GM06990 (cell line): ENCODE data around the gene NUTM2F.
"Not testable (repeated sequence)": the region's sequence is repeated elsewhere in the genome, so short reads cannot be mapped to it uniquely, and the experiment has no call there.

Experiments
- DNase-seq: peaks from one replicate; pipeline ENCODE4 v3.0.0-alpha.2; 2011; ENCODE audit not compliant: insufficient read length; ENCODE audit errors: extremely low read depth
- H3K27me3 ChIP-seq: replicated peaks from 2 replicates; pipeline ENCODE4 v1.6.0; 2011; ENCODE audit warnings: low read length; ENCODE audit not compliant: control insufficient read depth, insufficient read depth
- H3K36me3 ChIP-seq: 2 replicates; pipeline ENCODE4 v1.5.1; 2011; ENCODE audit warnings: low read length; ENCODE audit not compliant: control insufficient read depth, insufficient read depth
- H3K4me3 ChIP-seq: replicated peaks from 2 replicates; pipeline ENCODE4 v1.5.1; 2011; ENCODE audit warnings: low read depth, mild to moderate bottlenecking, control low read depth, low read length
- CTCF ChIP-seq: IDR thresholded peaks from 2 replicates; pipeline ENCODE4 v1.5.1; 2011; ENCODE audit warnings: low read length, control low read depth, mild to moderate bottlenecking, inconsistent platforms; ENCODE audit not compliant: insufficient read depth, poor library complexity, severe bottlenecking

Gene NUTM2F

GRCh38 chr9:94338723-94339122 lies 10.3 kb upstream of the NUTM2F start:
- H3K36me3 ChIP-seq, DNase-seq, H3K4me3 ChIP-seq, H3K27me3 ChIP-seq: not testable (repeated sequence)

GRCh38 chr9:94336445-94336844 lies 8.0 kb upstream of the NUTM2F start:
- DNase-seq, H3K27me3 ChIP-seq, H3K4me3 ChIP-seq, H3K36me3 ChIP-seq: not testable (repeated sequence)

GRCh38 chr9:94325583-94325982 lies 2.9 kb downstream of the NUTM2F start:
- not testable (repeated sequence) for H3K4me3 ChIP-seq, H3K36me3 ChIP-seq, H3K27me3 ChIP-seq, DNase-seq

GRCh38 chr9:94323153-94323798 lies 5.2 kb downstream of the NUTM2F start:
- not testable (repeated sequence) for DNase-seq, H3K36me3 ChIP-seq, H3K4me3 ChIP-seq

GRCh38 chr9:94322342-94322940 lies 6.0 kb downstream of the NUTM2F start:
- H3K36me3 ChIP-seq, H3K27me3 ChIP-seq, H3K4me3 ChIP-seq, DNase-seq: not testable (repeated sequence)

More at GRCh38 chr9:94323153-94323798, 5.2 kb downstream of the NUTM2F start:
- H3K27me3 ChIP-seq, result not testable (repeated sequence)

GRCh38 chr9:94317949-94318657 lies 10.3 kb downstream of the NUTM2F start:
- DNase-seq, H3K36me3 ChIP-seq, H3K4me3 ChIP-seq, H3K27me3 ChIP-seq: not testable (repeated sequence)

GRCh38 chr9:94316236-94316635 lies 12.2 kb downstream of the NUTM2F start:
- not testable (repeated sequence) for DNase-seq, H3K27me3 ChIP-seq, H3K4me3 ChIP-seq, H3K36me3 ChIP-seq

- DNase-seq, H3K36me3 ChIP-seq, H3K4me3 ChIP-seq, H3K27me3 ChIP-seq: not testable (repeated sequence)
Measured at GRCh38 chr9:94315034-94315984, 13.1 kb downstream of the NUTM2F start.

- no peak for DNase-seq
- TF ChIP-seq CTCF, result no peak
- Histone ChIP-seq H3K27me3 (no peaks in the 10 kb centered on the region), H3K4me3 (no peak overlapping the region), H3K36me3 (no peaks in the 10 kb centered on the region; the same call in none of the 2 replicates)
Measured at GRCh38 chr9:94303321-94303720, 25.1 kb downstream of the NUTM2F start.
